GM23338 (cell line): ENCODE data around the gene COL6A1.

Source experiments
- CREB1 ChIP-seq: fragments of 250-450 bp; sonication (Bioruptor Pico); IDR thresholded peaks from 2 replicates; pipeline ENCODE4 v1.5.0; 2020; ENCODE audit warnings: low read depth, mild to moderate bottlenecking, moderate library complexity
- EZH2 ChIP-seq: fragments of 200-600 bp; sonication (generic); IDR thresholded peaks from one replicate; pipeline ENCODE4 v1.8.0; 2017; ENCODE audit warnings: antibody characterized with exemption, mild to moderate bottlenecking, low read depth; ENCODE audit not compliant: unreplicated experiment
- EZH2phosphoT487 ChIP-seq: fragments of 200-600 bp; sonication (generic); IDR thresholded peaks from one replicate; pipeline ENCODE4 v1.8.1; 2018; ENCODE audit warnings: antibody characterized with exemption; ENCODE audit not compliant: unreplicated experiment
- JUNB ChIP-seq: IDR thresholded peaks from one replicate; pipeline ENCODE4 v1.6.1; 2016; ENCODE audit warnings: antibody characterized with exemption; ENCODE audit not compliant: unreplicated experiment
- NANOG ChIP-seq: IDR thresholded peaks from 2 replicates; pipeline ENCODE4 v1.6.1; 2016; ENCODE audit warnings: antibody characterized with exemption, borderline replicate concordance
- POLR2AphosphoS5 ChIP-seq: IDR thresholded peaks from 2 replicates; pipeline ENCODE4 v1.6.1; 2016; ENCODE audit warnings: antibody characterized with exemption, low read depth
- STAT1 ChIP-seq: IDR thresholded peaks from one replicate; pipeline ENCODE4 v1.6.1; 2016; ENCODE audit warnings: antibody characterized with exemption; ENCODE audit not compliant: unreplicated experiment
- ZNF114 ChIP-seq: fragments of 250-450 bp; sonication (Bioruptor Pico); IDR thresholded peaks from 2 replicates; pipeline ENCODE4 v1.5.0; 2020; ENCODE audit warnings: mild to moderate bottlenecking, moderate library complexity
- TF ChIP-seq, protein P1 (sequence below): IDR thresholded peaks from one replicate; pipeline ENCODE4 v1.6.1; 2018; ENCODE audit warnings: antibody characterized with exemption; ENCODE audit not compliant: unreplicated experiment
- TF ChIP-seq, protein P2 (sequence below), 2 experiments: fragments of 200-600 bp in 1 of 2; sonication (generic) in 1 of 2; conservative IDR thresholded peaks; 2 replicates each; pipeline versions ENCODE4 v1.5.1 to v1.6.1; 2016 to 2017; ENCODE audit warnings: antibody characterized with exemption in 2 of 2, low read depth in 2 of 2, mild to moderate bottlenecking in 2 of 2, moderate library complexity in 1 of 2
- TF ChIP-seq, protein P3 (sequence below): IDR thresholded peaks from 2 replicates; pipeline ENCODE4 v1.6.1; 2016; ENCODE audit warnings: antibody characterized with exemption
- TF ChIP-seq, protein P4 (sequence below): fragments of 250-450 bp; sonication (Bioruptor Pico); IDR thresholded peaks from 2 replicates; pipeline ENCODE4 v1.5.0; 2020; ENCODE audit warnings: mild to moderate bottlenecking, moderate library complexity

DNA sequence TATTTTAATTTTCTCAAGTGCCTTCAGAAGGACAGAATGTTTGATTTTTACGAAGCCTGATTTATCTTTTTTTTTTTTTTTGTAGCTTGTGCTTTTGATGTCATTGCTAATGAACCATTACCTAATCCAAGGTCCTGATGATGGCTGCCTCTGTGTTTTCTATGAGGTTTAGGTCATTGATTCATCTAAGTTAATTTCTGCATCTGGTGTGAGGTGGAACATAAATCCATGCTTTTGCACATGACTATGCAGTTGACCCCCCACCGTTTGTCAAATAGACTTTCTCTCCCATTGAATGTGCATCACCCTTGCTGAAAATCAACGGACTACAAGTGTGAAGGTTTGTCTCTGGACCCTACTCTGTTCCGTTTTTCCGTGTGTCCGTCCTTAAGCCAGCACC lies 50.5 kb downstream of the COL6A1 start:
- TF ChIP-seq, protein P1, sequence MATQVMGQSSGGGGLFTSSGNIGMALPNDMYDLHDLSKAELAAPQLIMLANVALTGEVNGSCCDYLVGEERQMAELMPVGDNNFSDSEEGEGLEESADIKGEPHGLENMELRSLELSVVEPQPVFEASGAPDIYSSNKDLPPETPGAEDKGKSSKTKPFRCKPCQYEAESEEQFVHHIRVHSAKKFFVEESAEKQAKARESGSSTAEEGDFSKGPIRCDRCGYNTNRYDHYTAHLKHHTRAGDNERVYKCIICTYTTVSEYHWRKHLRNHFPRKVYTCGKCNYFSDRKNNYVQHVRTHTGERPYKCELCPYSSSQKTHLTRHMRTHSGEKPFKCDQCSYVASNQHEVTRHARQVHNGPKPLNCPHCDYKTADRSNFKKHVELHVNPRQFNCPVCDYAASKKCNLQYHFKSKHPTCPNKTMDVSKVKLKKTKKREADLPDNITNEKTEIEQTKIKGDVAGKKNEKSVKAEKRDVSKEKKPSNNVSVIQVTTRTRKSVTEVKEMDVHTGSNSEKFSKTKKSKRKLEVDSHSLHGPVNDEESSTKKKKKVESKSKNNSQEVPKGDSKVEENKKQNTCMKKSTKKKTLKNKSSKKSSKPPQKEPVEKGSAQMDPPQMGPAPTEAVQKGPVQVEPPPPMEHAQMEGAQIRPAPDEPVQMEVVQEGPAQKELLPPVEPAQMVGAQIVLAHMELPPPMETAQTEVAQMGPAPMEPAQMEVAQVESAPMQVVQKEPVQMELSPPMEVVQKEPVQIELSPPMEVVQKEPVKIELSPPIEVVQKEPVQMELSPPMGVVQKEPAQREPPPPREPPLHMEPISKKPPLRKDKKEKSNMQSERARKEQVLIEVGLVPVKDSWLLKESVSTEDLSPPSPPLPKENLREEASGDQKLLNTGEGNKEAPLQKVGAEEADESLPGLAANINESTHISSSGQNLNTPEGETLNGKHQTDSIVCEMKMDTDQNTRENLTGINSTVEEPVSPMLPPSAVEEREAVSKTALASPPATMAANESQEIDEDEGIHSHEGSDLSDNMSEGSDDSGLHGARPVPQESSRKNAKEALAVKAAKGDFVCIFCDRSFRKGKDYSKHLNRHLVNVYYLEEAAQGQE: no peak
- TF ChIP-seq CREB1 (CRISPR knock-in tag) (no peak), EZH2 (no peak), JUNB (no peak), POLR2AphosphoS5 (no peak), NANOG (no peak), EZH2phosphoT487 (no peak), ZNF114 (CRISPR knock-in tag) (no peak), STAT1 (no peak)
- TF ChIP-seq, protein P2, sequence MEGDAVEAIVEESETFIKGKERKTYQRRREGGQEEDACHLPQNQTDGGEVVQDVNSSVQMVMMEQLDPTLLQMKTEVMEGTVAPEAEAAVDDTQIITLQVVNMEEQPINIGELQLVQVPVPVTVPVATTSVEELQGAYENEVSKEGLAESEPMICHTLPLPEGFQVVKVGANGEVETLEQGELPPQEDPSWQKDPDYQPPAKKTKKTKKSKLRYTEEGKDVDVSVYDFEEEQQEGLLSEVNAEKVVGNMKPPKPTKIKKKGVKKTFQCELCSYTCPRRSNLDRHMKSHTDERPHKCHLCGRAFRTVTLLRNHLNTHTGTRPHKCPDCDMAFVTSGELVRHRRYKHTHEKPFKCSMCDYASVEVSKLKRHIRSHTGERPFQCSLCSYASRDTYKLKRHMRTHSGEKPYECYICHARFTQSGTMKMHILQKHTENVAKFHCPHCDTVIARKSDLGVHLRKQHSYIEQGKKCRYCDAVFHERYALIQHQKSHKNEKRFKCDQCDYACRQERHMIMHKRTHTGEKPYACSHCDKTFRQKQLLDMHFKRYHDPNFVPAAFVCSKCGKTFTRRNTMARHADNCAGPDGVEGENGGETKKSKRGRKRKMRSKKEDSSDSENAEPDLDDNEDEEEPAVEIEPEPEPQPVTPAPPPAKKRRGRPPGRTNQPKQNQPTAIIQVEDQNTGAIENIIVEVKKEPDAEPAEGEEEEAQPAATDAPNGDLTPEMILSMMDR (conservative IDR thresholded peaks at IDR 0.05; ENCODE audit: low read depth in 2 of 2): no peak
- TF ChIP-seq, protein P3, sequence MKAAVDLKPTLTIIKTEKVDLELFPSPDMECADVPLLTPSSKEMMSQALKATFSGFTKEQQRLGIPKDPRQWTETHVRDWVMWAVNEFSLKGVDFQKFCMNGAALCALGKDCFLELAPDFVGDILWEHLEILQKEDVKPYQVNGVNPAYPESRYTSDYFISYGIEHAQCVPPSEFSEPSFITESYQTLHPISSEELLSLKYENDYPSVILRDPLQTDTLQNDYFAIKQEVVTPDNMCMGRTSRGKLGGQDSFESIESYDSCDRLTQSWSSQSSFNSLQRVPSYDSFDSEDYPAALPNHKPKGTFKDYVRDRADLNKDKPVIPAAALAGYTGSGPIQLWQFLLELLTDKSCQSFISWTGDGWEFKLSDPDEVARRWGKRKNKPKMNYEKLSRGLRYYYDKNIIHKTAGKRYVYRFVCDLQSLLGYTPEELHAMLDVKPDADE: no peak
- TF ChIP-seq, protein P4, sequence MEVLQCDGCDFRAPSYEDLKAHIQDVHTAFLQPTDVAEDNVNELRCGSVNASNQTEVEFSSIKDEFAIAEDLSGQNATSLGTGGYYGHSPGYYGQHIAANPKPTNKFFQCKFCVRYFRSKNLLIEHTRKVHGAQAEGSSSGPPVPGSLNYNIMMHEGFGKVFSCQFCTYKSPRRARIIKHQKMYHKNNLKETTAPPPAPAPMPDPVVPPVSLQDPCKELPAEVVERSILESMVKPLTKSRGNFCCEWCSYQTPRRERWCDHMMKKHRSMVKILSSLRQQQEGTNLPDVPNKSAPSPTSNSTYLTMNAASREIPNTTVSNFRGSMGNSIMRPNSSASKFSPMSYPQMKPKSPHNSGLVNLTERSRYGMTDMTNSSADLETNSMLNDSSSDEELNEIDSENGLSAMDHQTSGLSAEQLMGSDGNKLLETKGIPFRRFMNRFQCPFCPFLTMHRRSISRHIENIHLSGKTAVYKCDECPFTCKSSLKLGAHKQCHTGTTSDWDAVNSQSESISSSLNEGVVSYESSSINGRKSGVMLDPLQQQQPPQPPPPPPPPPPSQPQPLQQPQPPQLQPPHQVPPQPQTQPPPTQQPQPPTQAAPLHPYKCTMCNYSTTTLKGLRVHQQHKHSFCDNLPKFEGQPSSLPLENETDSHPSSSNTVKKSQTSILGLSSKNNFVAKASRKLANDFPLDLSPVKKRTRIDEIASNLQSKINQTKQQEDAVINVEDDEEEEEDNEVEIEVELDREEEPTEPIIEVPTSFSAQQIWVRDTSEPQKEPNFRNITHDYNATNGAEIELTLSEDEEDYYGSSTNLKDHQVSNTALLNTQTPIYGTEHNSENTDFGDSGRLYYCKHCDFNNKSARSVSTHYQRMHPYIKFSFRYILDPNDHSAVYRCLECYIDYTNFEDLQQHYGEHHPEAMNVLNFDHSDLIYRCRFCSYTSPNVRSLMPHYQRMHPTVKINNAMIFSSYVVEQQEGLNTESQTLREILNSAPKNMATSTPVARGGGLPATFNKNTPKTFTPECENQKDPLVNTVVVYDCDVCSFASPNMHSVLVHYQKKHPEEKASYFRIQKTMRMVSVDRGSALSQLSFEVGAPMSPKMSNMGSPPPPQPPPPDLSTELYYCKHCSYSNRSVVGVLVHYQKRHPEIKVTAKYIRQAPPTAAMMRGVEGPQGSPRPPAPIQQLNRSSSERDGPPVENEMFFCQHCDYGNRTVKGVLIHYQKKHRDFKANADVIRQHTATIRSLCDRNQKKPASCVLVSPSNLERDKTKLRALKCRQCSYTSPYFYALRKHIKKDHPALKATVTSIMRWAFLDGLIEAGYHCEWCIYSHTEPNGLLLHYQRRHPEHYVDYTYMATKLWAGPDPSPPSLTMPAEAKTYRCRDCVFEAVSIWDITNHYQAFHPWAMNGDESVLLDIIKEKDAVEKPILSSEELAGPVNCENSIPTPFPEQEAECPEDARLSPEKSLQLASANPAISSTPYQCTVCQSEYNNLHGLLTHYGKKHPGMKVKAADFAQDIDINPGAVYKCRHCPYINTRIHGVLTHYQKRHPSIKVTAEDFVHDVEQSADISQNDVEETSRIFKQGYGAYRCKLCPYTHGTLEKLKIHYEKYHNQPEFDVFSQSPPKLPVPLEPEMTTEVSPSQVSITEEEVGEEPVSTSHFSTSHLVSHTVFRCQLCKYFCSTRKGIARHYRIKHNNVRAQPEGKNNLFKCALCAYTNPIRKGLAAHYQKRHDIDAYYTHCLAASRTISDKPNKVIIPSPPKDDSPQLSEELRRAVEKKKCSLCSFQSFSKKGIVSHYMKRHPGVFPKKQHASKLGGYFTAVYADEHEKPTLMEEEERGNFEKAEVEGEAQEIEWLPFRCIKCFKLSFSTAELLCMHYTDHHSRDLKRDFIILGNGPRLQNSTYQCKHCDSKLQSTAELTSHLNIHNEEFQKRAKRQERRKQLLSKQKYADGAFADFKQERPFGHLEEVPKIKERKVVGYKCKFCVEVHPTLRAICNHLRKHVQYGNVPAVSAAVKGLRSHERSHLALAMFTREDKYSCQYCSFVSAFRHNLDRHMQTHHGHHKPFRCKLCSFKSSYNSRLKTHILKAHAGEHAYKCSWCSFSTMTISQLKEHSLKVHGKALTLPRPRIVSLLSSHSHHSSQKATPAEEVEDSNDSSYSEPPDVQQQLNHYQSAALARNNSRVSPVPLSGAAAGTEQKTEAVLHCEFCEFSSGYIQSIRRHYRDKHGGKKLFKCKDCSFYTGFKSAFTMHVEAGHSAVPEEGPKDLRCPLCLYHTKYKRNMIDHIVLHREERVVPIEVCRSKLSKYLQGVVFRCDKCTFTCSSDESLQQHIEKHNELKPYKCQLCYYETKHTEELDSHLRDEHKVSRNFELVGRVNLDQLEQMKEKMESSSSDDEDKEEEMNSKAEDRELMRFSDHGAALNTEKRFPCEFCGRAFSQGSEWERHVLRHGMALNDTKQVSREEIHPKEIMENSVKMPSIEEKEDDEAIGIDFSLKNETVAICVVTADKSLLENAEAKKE (CRISPR knock-in tag): no peak
